IMR-90 (cell line): ENCODE measurements around the gene PRPF4. TPM values are rescaled to one million over a fixed set of nuclear protein-coding genes. Genes with fewer than 3 reads are reported as not detected.

Experiments used
- ATAC-seq: fragments of 200-7000 bp; cut with Tn5 transposase; 2 replicates; pipeline ENCODE4 v1.9.1; 2020; ENCODE audit warnings: low read depth, mild to moderate bottlenecking, moderate library complexity
- Bru-seq: library from RNA; stranded (reverse); fragments of 400-500 nt; gene quantifications from one replicate; lab custom pipeline; 2021; lab: Mats Ljungman, UMichigan
- BruChase-seq, 2 experiments: library from RNA; stranded (reverse); fragments of 400-500 nt; gene quantifications; one replicate each; lab custom pipeline; 2021; lab: Mats Ljungman, UMichigan
- BruUV-seq: library from RNA; stranded (reverse); fragments of 400-500 nt; replicated peaks from 2 replicates; lab custom pipeline; 2021; lab: Mats Ljungman, UMichigan
- CTCF ChIA-PET: fragments of 300-600 bp; formaldehyde crosslinking; extraction: SDS; loops from one replicate; lab custom pipeline; 2021; ENCODE audit warnings: antibody characterized with exemption; lab: Yijun Ruan, JAX
- POLR2A ChIA-PET: fragments of 300-600 bp; sonication (Branson Sonifier 250); formaldehyde crosslinking; loops from one replicate; lab custom pipeline; 2022; ENCODE audit warnings: antibody characterized with exemption; ENCODE audit not compliant: unreplicated experiment; lab: Charles Lee
- DNase-seq: peaks from one replicate; pipeline ENCODE4 v3.0.0; 2013
- H2AFZ ChIP-seq: replicated peaks from 2 replicates; pipeline ENCODE3; 2013; ENCODE audit warnings: low read length, mild to moderate bottlenecking; ENCODE audit not compliant: poor library complexity
- H2AK5ac ChIP-seq: 2 replicates; pipeline ENCODE4 v1.6.1; 2013; ENCODE audit warnings: low read depth, low read length, inconsistent platforms
- H2AK9ac ChIP-seq: replicated peaks from 2 replicates; pipeline ENCODE3; 2013; ENCODE audit warnings: mild to moderate bottlenecking, low read depth, low read length, moderate library complexity; ENCODE audit not compliant: poor library complexity
- H2BK120ac ChIP-seq: 2 replicates; pipeline ENCODE4 v1.6.1; 2013; ENCODE audit warnings: low read depth, low read length, inconsistent platforms
- H2BK15ac ChIP-seq: 3 replicates; pipeline ENCODE4 v1.6.1; 2013; ENCODE audit warnings: low read depth, low read length, inconsistent platforms
- H2BK20ac ChIP-seq: 2 replicates; pipeline ENCODE4 v1.6.1; 2013; ENCODE audit warnings: low read depth, mild to moderate bottlenecking, inconsistent platforms, low read length, moderate library complexity
- H2BK5ac ChIP-seq: 2 replicates; pipeline ENCODE4 v1.6.1; 2013; ENCODE audit warnings: mild to moderate bottlenecking, low read depth, low read length, inconsistent platforms; ENCODE audit not compliant: poor library complexity, severe bottlenecking
- H3K14ac ChIP-seq: replicated peaks from 2 replicates; pipeline ENCODE4 v1.6.1; 2013; ENCODE audit warnings: low read depth, low read length, inconsistent platforms
- H3K18ac ChIP-seq: 2 replicates; pipeline ENCODE4 v1.6.1; 2013; ENCODE audit warnings: low read depth, low read length, control low read depth
- H3K23ac ChIP-seq: 2 replicates; pipeline ENCODE4 v1.6.1; 2013; ENCODE audit warnings: low read depth, low read length, inconsistent platforms
- H3K27ac ChIP-seq: 2 replicates; pipeline ENCODE4 v1.5.1; 2013; ENCODE audit warnings: mild to moderate bottlenecking, control low read depth, low read length; ENCODE audit not compliant: insufficient read depth
- H3K27me3 ChIP-seq: 2 replicates; pipeline ENCODE4 v1.6.1; 2013; ENCODE audit warnings: low read length; ENCODE audit not compliant: control insufficient read depth, insufficient read depth
- H3K36me3 ChIP-seq: 2 replicates; pipeline ENCODE4 v1.6.1; 2013; ENCODE audit warnings: low read length, mixed read lengths; ENCODE audit not compliant: control insufficient read depth, insufficient read depth
- H3K4ac ChIP-seq: 2 replicates; pipeline ENCODE4 v1.6.1; 2013; ENCODE audit warnings: low read depth, low read length, inconsistent platforms
- H3K4me1 ChIP-seq: 2 replicates; pipeline ENCODE4 v1.6.1; 2013; ENCODE audit warnings: low read length, mixed read lengths; ENCODE audit not compliant: control insufficient read depth, insufficient read depth
- H3K4me2 ChIP-seq: 2 replicates; pipeline ENCODE4 v1.6.1; 2013; ENCODE audit warnings: low read depth, mild to moderate bottlenecking, control low read depth, low read length, moderate library complexity
- H3K4me3 ChIP-seq: 2 replicates; pipeline ENCODE4 v1.5.1; 2013; ENCODE audit warnings: low read depth, mild to moderate bottlenecking, control low read depth, low read length, moderate library complexity; ENCODE audit not compliant: insufficient read depth
- H3K56ac ChIP-seq: 2 replicates; pipeline ENCODE4 v1.6.1; 2013; ENCODE audit warnings: low read length, inconsistent platforms; ENCODE audit not compliant: insufficient read depth; ENCODE audit errors: extremely low read depth
- H3K79me1 ChIP-seq, 2 experiments: 2 replicates each; pipeline ENCODE4 v1.6.1; 2013; ENCODE audit warnings: low read length in 2 of 2, inconsistent platforms in 1 of 2, low read depth in 1 of 2
- H3K9ac ChIP-seq: 2 replicates; pipeline ENCODE4 v1.6.1; 2013; ENCODE audit warnings: low read depth, low read length, control low read depth
- H3K9me1 ChIP-seq: 2 replicates; pipeline ENCODE4 v1.6.1; 2013; ENCODE audit warnings: low read length, inconsistent platforms; ENCODE audit not compliant: insufficient read depth
- H3K9me3 ChIP-seq: 2 replicates; pipeline ENCODE4 v1.6.1; 2013; ENCODE audit warnings: low read length; ENCODE audit not compliant: control insufficient read depth, insufficient read depth
- H4K20me1 ChIP-seq: 2 replicates; pipeline ENCODE4 v1.6.1; 2013; ENCODE audit warnings: low read length, inconsistent platforms; ENCODE audit not compliant: insufficient read depth
- H4K5ac ChIP-seq: 2 replicates; pipeline ENCODE4 v1.6.1; 2013; ENCODE audit warnings: mild to moderate bottlenecking, low read depth, low read length, control low read depth
- H4K8ac ChIP-seq, 2 experiments: 2 replicates each; pipeline ENCODE4 v1.6.1; 2013; ENCODE audit warnings: low read depth in 2 of 2, low read length in 2 of 2, control low read depth in 1 of 2, inconsistent platforms in 1 of 2
- H4K91ac ChIP-seq: 2 replicates; pipeline ENCODE4 v1.6.1; 2013; ENCODE audit warnings: low read depth, low read length, inconsistent platforms; ENCODE audit not compliant: insufficient read depth
- BHLHE40 ChIP-seq: fragments of 150-350 bp; IDR thresholded peaks from 2 replicates; pipeline ENCODE4 v1.6.1; 2016; ENCODE audit warnings: mild to moderate bottlenecking, low read depth, low read length
- CHD1 ChIP-seq: IDR thresholded peaks from 2 replicates; pipeline ENCODE4 v1.6.1; 2012; ENCODE audit warnings: low read depth, low read length, improper control_type of control experiment
- MAFK ChIP-seq: IDR thresholded peaks from 2 replicates; pipeline ENCODE4 v1.6.1; 2012; ENCODE audit warnings: low read depth, low read length, improper control_type of control experiment
- MAZ ChIP-seq: IDR thresholded peaks from 2 replicates; pipeline ENCODE4 v1.6.1; 2012; ENCODE audit warnings: low read depth, mild to moderate bottlenecking, low read length, improper control_type of control experiment, moderate library complexity, borderline replicate concordance
- MXI1 ChIP-seq: IDR thresholded peaks from 2 replicates; pipeline ENCODE4 v1.6.1; 2012; ENCODE audit warnings: low read depth, mild to moderate bottlenecking, low read length, moderate library complexity, borderline replicate concordance
- POLR2A ChIP-seq: IDR thresholded peaks from 2 replicates; pipeline ENCODE4 v1.6.1; 2012; ENCODE audit warnings: mild to moderate bottlenecking, low read depth, low read length
- SMC3 ChIP-seq: fragments of 150-350 bp; IDR thresholded peaks from 2 replicates; pipeline ENCODE4 v1.6.1; 2016; ENCODE audit warnings: low read depth, mild to moderate bottlenecking, antibody characterized with exemption, low read length, moderate library complexity
- WGBS, 2 experiments: methylation state at CpG; one replicate each; pipeline versions ENCODE4 v1.1.5 to v1.1.7; 2013; ENCODE audit warnings: missing lambda C conversion rate in 2 of 2; ENCODE audit not compliant: insufficient read length in 1 of 2; ENCODE audit errors: extremely low coverage in 2 of 2; 5-methylcytosine and 5-hydroxymethylcytosine counted together
- dilution Hi-C: fragments of 300-500 bp; cut with HindIII; formaldehyde crosslinking; loops from one replicate; pipeline ENCODE4 v1.14.3; 2018; ENCODE audit warnings: low sequenced_read_pairs; ENCODE audit not compliant: unreplicated experiment
- in situ Hi-C: fragments of 300-500 bp; cut with MboI; formaldehyde crosslinking; loops from 3 replicates; pipeline ENCODE4 v1.14.3; 2019; ENCODE audit warnings: low sequenced_read_pairs, inconsistent platforms, mixed read lengths
- intact Hi-C: fragments of 100-400 bp; cut with micrococcal nuclease; formaldehyde crosslinking; loops from 2 replicates; pipeline ENCODE4 v1.10.0; 2022
- long read RNA-seq: library from polyadenylated mRNA; unstranded; transcript quantifications from one replicate; pipeline ENCODE4 v2.0.0, GENCODE V29; 2021; ENCODE audit not compliant: unreplicated experiment
- polyA plus RNA-seq, 3 experiments: library from polyadenylated mRNA; depleted of rRNA; stranded (reverse); fragments of >200 nt; gene quantifications; 2 replicates each; pipeline ENCODE4 v1.2.3, GENCODE V29; 2012; ENCODE audit warnings: low replicate concordance in 1 of 3
- total RNA-seq: library from RNA; depleted of rRNA; stranded (reverse); fragments of >200 nt; gene quantifications from 2 replicates; pipeline ENCODE4 v1.2.3, GENCODE V29; 2012; rRNA removed

PRPF4 gene
- 32.5 and 38.0 TPM in 2 replicates for total RNA-seq
- 20.7 and 21.4 TPM in 2 replicates for polyA plus RNA-seq (2012; rRNA removed)
- 9.6 and 17.1 TPM in 2 replicates for polyA plus RNA-seq (2012; cell fraction: cytosol; rRNA removed)
- polyA plus RNA-seq (2012; cell fraction: nucleus; rRNA removed; ENCODE audit: low replicate concordance) = 5.4 and 11.1 TPM in 2 replicates
- Bru-seq, nascent RNA = percentile 75 among the genes with signal in this experiment
- percentile 73 among the genes with signal in this experiment for BruChase-seq, experiment 1, labeled RNA remaining after a 6-hour chase
- BruChase-seq, experiment 2, labeled RNA remaining after a 2-hour chase = percentile 75 among the genes with signal in this experiment
- long read RNA-seq, transcript PRPF4-202 (14 exons, 3,212 nt) = major isoform, 8 of 20 reads
- long read RNA-seq, partial matches to known transcripts = 8 of 20 reads
- long read RNA-seq, other reads (novel, unspliced or antisense) = 2 of 20 reads

DNA sequence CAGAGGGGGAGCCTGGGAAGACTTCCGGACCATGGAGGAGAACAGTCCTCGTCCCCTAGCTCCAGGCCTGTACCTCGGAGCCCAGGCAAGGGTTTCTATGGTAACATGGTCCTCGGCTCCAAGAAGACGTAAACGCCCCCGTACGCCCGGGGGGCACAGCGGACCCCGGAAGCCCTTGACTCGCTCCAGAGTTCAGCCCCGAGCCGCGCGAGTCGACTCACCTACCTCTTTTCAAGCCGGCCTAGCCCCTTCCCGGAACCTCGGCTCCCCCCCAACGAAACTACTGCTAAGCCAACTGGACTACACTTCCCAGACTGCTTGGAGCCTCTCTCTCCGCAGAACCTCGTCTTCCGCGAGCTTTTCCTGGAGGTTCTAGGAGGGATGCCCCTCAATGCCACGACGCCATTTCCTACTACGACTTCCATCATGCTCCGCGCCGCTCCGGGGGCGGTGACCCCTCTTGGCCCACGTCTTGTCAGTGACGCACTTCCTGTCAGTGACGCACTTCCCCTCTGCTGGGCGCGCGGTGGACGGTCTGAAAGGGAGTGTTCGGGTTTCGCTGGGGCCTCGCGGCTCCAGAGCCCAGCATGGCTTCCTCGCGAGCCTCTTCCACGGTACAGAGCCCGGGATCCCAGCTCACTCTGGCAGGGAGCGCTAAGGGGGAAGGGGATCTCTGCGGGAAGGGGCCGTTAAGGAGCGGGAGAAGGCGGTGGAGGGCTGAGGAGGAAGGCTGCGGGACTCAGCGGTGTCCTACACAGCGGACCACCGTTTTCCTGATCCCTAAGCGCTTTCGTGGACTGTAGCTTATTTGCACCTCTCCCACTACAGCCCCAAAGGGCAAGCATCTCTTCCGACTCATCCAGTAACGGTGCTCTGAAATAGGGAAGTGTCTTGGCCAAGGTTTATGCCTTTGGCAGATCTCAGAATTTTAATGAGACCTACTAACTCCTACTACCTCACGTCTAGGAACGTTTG is at the start of gene PRPF4, which contains the start of gene CDC26:
Gene PRPF4 (plus strand): TSS at position 502 of the 975 bp plus-strand sequence. CDS start 86 bp downstream, at position 588.
Gene CDC26 (minus strand): TSS at position 416 of the 975 bp plus-strand sequence. CDS start 3,065 bp downstream, outside the sequence.
- intact Hi-C loops = loop anchor here (1.0 to 10.0 kb wide), 3 partner anchors 54 to 379 kb away; partner anchors contain the start of genes FKBP15 and SLC31A1

More for the DNA sequence above, at the start of gene PRPF4, which contains the start of gene CDC26:
- Histone ChIP-seq H3K4me3 (peak within 1 kb of the TSS; percentile 74), H2AK5ac (peak within 1 kb of the TSS; percentile 84), H4K91ac (peak within 1 kb of the TSS; percentile 80), H3K36me3 (peaks cover 19% of the 10 kb centered on the region), H4K20me1 (no peaks in the 10 kb centered on the region), H2BK5ac (peak within 1 kb of the TSS; percentile 83), H2AK9ac (peak within 1 kb of the TSS; percentile 45), H3K27me3 (no peaks in the 10 kb centered on the region), H2BK120ac (peak within 1 kb of the TSS; percentile 36; the same call in 1 of the 2 replicates), H3K18ac (peak within 1 kb of the TSS; percentile 33), H3K23ac (peak within 1 kb of the TSS; percentile 84; the same call in 1 of the 2 replicates), H2BK15ac (no peak within 1 kb of the TSS; the same call in 2 of the 3 replicates), H4K5ac (peak within 1 kb of the TSS; percentile 40), H3K14ac (peak within 1 kb of the TSS; percentile 86), H3K27ac (peak within 1 kb of the TSS; percentile 88), H3K9me3 (no peaks in the 10 kb centered on the region), H3K4me2 (peak within 1 kb of the TSS; percentile 96), H2BK20ac (no peak within 1 kb of the TSS), H3K56ac (peak within 1 kb of the TSS; percentile 82), H2AFZ (peak within 1 kb of the TSS; percentile 98), H4K8ac (peak within 1 kb of the TSS; percentile 61 to 80), H3K9ac (peak within 1 kb of the TSS; percentile 89), H3K9me1 (no peaks in the 10 kb centered on the region), H3K4me1 (peaks cover 2% of the 10 kb centered on the region; the same call in 1 of the 2 replicates), H3K79me1 (peaks cover 17 to 27% of the 10 kb centered on the region in 2 experiments), H3K4ac (peak within 1 kb of the TSS; percentile 82)
- TF ChIP-seq POLR2A = peak; percentile 97
- peak; percentile 66; the same call in 1 of the 2 replicates for TF ChIP-seq BHLHE40
- TF ChIP-seq MAFK = no peak
- TF ChIP-seq MXI1 = peak; percentile 93
- no peak for TF ChIP-seq SMC3
- peak; percentile 94 for TF ChIP-seq MAZ
- no peak; the same call in 1 of the 2 replicates for TF ChIP-seq CHD1
- ChIA-PET POLR2A (interaction anchor here (0.6 kb wide), 2 partner anchors 9 to 131 kb away, joined by 3 to 5 read pairs; no protein-coding TSS in a partner anchor), CTCF (interaction anchor here (0.7 to 1.4 kb wide), 4 partner anchors 18 to 97 kb away, joined by 3 read pairs; partner anchors contain the start of genes FKBP15 and SLC31A1)
- in situ Hi-C loops = no loop called here
- ATAC-seq (peak; percentile 95), DNase-seq (peak; percentile 99)
- TSS peak; percentile 32 for BruUV-seq
- dilution Hi-C loops = no loop called here
- WGBS, 2 experiments = 0% methylated on average over 8 of the region's 63 CpGs; no CpG with 5 or more reads in 1 of the 2 experiments
